Measurements from ENCODE around the gene RASSF5. TPM values are rescaled to one million over a fixed set of nuclear protein-coding genes. Genes with fewer than 3 reads are reported as not detected.
A peak's percentile ranks its signal among the peaks of the same experiment; 100 is the strongest.

Gene RASSF5
- total RNA-seq, 4 donors from 2014 or later: 7.4 to 35.5 (median 10.0) TPM

DNA sequence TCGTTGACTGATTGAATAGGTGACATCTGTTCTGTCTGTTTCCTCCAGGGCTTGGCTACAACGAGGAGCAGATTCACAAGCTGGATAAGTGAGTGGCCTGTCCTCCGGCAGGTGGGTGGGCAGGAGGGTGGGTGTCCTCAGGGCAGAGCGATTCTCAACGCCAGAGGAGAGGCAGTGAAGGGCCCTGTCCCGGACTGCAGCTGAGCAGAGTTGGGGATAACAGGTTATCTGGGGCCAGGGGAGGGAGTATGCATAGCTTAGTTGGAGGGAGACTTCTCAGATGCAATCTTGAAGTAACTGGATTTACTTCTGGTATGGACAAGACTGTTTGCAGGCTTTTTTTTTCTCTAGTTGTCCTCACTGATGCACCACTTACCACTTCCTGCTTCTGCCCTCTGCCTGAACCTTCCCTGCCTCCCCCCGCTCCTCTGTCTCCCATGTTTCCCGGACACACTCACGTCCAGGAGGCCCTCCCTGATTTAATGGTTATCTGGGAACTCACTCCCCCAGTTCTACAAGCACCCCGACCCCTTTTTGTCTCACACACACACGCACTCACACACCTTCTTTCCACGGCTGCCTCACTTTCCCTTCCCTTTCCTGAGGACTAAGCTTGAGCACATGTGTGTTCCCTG lies 16.4 kb upstream of the RASSF5 start:
- H3K27ac ChIP-seq: no peak overlapping the region
- no peak for DNase-seq
- TF ChIP-seq POLR2A (IDR thresholded peaks at IDR 0.05): no peak
- TF ChIP-seq, protein P1, sequence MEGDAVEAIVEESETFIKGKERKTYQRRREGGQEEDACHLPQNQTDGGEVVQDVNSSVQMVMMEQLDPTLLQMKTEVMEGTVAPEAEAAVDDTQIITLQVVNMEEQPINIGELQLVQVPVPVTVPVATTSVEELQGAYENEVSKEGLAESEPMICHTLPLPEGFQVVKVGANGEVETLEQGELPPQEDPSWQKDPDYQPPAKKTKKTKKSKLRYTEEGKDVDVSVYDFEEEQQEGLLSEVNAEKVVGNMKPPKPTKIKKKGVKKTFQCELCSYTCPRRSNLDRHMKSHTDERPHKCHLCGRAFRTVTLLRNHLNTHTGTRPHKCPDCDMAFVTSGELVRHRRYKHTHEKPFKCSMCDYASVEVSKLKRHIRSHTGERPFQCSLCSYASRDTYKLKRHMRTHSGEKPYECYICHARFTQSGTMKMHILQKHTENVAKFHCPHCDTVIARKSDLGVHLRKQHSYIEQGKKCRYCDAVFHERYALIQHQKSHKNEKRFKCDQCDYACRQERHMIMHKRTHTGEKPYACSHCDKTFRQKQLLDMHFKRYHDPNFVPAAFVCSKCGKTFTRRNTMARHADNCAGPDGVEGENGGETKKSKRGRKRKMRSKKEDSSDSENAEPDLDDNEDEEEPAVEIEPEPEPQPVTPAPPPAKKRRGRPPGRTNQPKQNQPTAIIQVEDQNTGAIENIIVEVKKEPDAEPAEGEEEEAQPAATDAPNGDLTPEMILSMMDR (IDR thresholded peaks at IDR 0.05): no peak
- no peaks in the 10 kb centered on the region for H3K27me3 ChIP-seq
- H3K36me3 ChIP-seq: peaks cover 0 to 36% (median 0%) of the 10 kb centered on the region in 3 donors
- peaks cover 0 to 10% (median 3%) of the 10 kb centered on the region in 4 donors for H3K4me1 ChIP-seq
- no peak overlapping the region for H3K4me3 ChIP-seq
- H3K9me3 ChIP-seq: no peaks in the 10 kb centered on the region

DNA sequence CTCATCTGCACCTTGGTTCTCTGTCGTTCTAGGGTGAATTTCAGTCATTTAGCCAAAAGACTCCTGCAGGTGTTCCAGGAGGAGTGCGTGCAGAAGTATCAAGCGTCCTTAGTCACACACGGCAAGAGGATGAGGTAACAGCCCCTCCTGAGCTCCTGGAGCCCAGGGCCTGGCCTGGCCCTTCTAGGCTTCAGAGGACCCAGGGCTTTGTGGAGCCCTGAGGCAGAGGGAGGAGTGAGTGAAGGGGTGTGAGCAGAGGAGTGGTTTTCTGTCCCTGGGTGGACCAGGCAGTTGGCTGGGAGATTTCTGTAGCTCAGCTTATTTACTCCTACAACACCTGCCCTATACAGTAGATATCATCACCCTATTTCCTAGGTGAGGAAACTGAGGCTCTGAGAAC lies 15.7 kb upstream of the RASSF5 start:
- TF ChIP-seq POLR2A (IDR thresholded peaks at IDR 0.05): no peak
- TF ChIP-seq, protein P1 (IDR thresholded peaks at IDR 0.05): no peak
- no peaks in the 10 kb centered on the region for H3K27me3 ChIP-seq
- no peaks in the 10 kb centered on the region for H3K9me3 ChIP-seq
- no peak overlapping the region for H3K27ac ChIP-seq
- DNase-seq: no peak
- peaks cover 0 to 36% (median 0%) of the 10 kb centered on the region in 3 donors for H3K36me3 ChIP-seq
- H3K4me1 ChIP-seq: peaks cover 0 to 13% (median 5%) of the 10 kb centered on the region in 4 donors
- no peak overlapping the region for H3K4me3 ChIP-seq

- Histone ChIP-seq H3K36me3 (peaks cover 0 to 36% (median 0%) of the 10 kb centered on the region in 3 donors), H3K27me3 (no peaks in the 10 kb centered on the region), H3K27ac (no peak overlapping the region), H3K9me3 (no peaks in the 10 kb centered on the region), H3K4me1 (peaks cover 0 to 14% (median 10%) of the 10 kb centered on the region in 4 donors), H3K4me3 (no peak overlapping the region)
- TF ChIP-seq, protein P1 (IDR thresholded peaks at IDR 0.05): no peak
- TF ChIP-seq POLR2A (IDR thresholded peaks at IDR 0.05): no peak
- DNase-seq: no peak
Observed at GRCh38 chr1:206492589-206492988, 14.7 kb upstream of the RASSF5 start.

DNA sequence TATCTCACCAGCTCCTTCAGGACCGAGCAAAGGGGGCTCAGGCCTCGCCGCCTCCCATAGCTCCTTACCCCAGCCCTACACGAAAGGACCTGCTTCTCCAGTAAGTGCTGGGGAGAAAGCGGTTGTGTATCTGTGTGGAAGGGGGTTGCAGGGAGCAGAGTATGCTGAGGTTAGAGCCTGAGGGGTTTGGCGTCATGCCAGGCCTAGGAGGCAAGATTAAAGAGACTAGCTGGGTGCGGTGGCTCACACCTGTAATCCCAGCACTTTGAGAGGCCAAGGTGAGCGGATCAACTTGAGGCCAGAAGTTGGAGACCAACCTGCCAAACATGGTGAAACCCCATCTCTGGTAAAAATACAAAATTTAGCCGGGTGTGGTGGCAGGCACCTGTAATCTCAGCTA lies 14.1 kb upstream of the RASSF5 start:
- Histone ChIP-seq H3K4me1 (peaks cover 0 to 14% (median 11%) of the 10 kb centered on the region in 4 donors), H3K27ac (no peak overlapping the region), H3K4me3 (no peak overlapping the region), H3K9me3 (no peaks in the 10 kb centered on the region), H3K27me3 (no peaks in the 10 kb centered on the region), H3K36me3 (peaks cover 0 to 36% (median 0%) of the 10 kb centered on the region in 3 donors)
- no peak for TF ChIP-seq POLR2A (IDR thresholded peaks at IDR 0.05)
- TF ChIP-seq, protein P1 (IDR thresholded peaks at IDR 0.05): no peak
- no peak for DNase-seq

DNA sequence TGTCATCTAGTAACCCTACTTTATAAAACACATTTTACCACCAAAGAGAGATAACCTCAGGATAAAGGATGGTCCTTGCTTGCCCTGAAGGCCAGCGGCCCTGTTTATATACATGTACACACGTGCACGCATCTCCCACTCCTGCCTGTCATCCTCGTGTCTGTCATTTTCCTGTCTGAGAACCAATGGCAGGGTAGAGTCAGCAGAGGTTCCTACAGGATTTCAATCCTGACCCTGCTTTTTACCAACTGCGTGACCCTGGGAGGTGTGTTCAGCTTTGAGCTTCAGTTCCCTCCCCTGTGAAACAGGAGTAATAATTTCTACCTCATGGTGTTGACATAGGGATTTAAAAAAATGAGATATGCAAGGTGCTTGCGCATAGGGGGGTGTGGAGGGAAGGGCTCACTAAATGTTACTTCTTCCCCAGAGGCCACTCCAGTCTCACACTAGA lies 12.3 kb upstream of the RASSF5 start:
- H3K27me3 ChIP-seq: no peaks in the 10 kb centered on the region
- DNase-seq: no peak
- peak overlapping the region in 2 of 4 donors; percentile 8 to 55 for H3K27ac ChIP-seq
- peaks cover 0 to 36% (median 0%) of the 10 kb centered on the region in 3 donors for H3K36me3 ChIP-seq
- TF ChIP-seq POLR2A (IDR thresholded peaks at IDR 0.05): no peak
- TF ChIP-seq, protein P1 (IDR thresholded peaks at IDR 0.05): no peak
- no peaks in the 10 kb centered on the region for H3K9me3 ChIP-seq
- no peak overlapping the region for H3K4me3 ChIP-seq
- H3K4me1 ChIP-seq: peaks cover 0 to 14% (median 11%) of the 10 kb centered on the region in 4 donors

All from Peyer's patch (tissue), 4 donors.